KMS-11 (cell line): Measurements from ENCODE around the gene OR4F6.

Experiments
- H2AFZ ChIP-seq: fragments of 200-600 bp; sonication (generic); 2 replicates; pipeline ENCODE4 v1.6.1; 2016; ENCODE audit warnings: antibody characterized with exemption, mixed run types, low read depth
- H3K27ac ChIP-seq: fragments of 200-600 bp; sonication (generic); 2 replicates; pipeline ENCODE4 v1.6.1; 2016; ENCODE audit warnings: mild to moderate bottlenecking, mixed run types
- H3K27me3 ChIP-seq: fragments of 200-600 bp; sonication (generic); 2 replicates; pipeline ENCODE4 v1.6.1; 2017; ENCODE audit warnings: mild to moderate bottlenecking, low read depth, mixed run types, moderate library complexity; ENCODE audit not compliant: insufficient read depth
- H3K36me3 ChIP-seq: fragments of 200-600 bp; sonication (generic); 2 replicates; pipeline ENCODE4 v1.6.1; 2017; ENCODE audit warnings: mild to moderate bottlenecking, mixed run types; ENCODE audit not compliant: insufficient read depth
- H3K4me1 ChIP-seq: fragments of 200-600 bp; sonication (generic); 2 replicates; pipeline ENCODE4 v1.6.1; 2016; ENCODE audit warnings: mild to moderate bottlenecking, low read depth, mixed run types; ENCODE audit not compliant: poor library complexity, severe bottlenecking
- H3K4me2 ChIP-seq: fragments of 200-600 bp; sonication (generic); 2 replicates; pipeline ENCODE4 v1.7.0; 2016; ENCODE audit warnings: mild to moderate bottlenecking, mixed run types
- H3K4me3 ChIP-seq: fragments of 200-600 bp; sonication (generic); IDR thresholded peaks from 2 replicates; pipeline ENCODE4 v1.6.1; 2017; ENCODE audit warnings: low read depth, low read length, mixed read lengths; ENCODE audit not compliant: insufficient read depth
- H3K79me2 ChIP-seq: fragments of 200-600 bp; sonication (generic); 2 replicates; pipeline ENCODE4 v1.6.1; 2016; ENCODE audit warnings: low read depth, mixed run types; ENCODE audit not compliant: insufficient read depth
- H3K9ac ChIP-seq: fragments of 200-600 bp; sonication (generic); 2 replicates; pipeline ENCODE4 v1.6.1; 2016; ENCODE audit warnings: mild to moderate bottlenecking, mixed run types
- H4K20me1 ChIP-seq: fragments of 200-600 bp; sonication (generic); 2 replicates; pipeline ENCODE4 v1.6.1; 2016; ENCODE audit warnings: mild to moderate bottlenecking, mixed run types; ENCODE audit not compliant: insufficient read depth
- TF ChIP-seq, protein P1 (sequence below): fragments of 200-600 bp; sonication (generic); conservative IDR thresholded peaks from 2 replicates; pipeline ENCODE4 v1.6.1; 2017; ENCODE audit warnings: low read depth, mild to moderate bottlenecking, antibody characterized with exemption, low read length, moderate library complexity, mixed read lengths

The OR4F6 gene

DNA sequence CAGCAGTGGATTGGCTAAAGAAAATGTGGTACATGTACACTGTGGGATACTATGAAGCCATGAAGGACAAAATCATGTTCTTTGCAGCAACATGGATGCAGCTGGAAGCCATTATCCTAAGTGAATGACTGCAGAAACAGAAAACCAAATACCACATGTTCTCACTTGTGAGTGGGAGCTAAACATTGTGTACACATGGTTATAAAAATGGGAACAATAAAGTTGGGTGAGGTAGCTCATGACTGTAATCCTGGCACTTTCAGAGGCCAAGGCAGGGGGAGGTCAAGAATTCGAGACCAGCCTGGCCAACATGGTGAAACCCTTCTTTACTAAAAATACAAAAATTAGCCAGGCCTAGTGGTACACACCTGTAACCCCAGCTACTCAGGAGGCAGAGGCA, 3.6 kb upstream of the OR4F6 start:
- Histone ChIP-seq H2AFZ (no peak overlapping the region), H3K36me3 (no peaks in the 10 kb centered on the region), H3K4me2 (no peak overlapping the region), H3K27me3 (no peaks in the 10 kb centered on the region), H3K27ac (no peak overlapping the region), H3K4me1 (no peaks in the 10 kb centered on the region), H3K9ac (no peak overlapping the region), H4K20me1 (no peaks in the 10 kb centered on the region), H3K4me3 (no peak overlapping the region), H3K79me2 (no peaks in the 10 kb centered on the region)
- TF ChIP-seq, protein P1, sequence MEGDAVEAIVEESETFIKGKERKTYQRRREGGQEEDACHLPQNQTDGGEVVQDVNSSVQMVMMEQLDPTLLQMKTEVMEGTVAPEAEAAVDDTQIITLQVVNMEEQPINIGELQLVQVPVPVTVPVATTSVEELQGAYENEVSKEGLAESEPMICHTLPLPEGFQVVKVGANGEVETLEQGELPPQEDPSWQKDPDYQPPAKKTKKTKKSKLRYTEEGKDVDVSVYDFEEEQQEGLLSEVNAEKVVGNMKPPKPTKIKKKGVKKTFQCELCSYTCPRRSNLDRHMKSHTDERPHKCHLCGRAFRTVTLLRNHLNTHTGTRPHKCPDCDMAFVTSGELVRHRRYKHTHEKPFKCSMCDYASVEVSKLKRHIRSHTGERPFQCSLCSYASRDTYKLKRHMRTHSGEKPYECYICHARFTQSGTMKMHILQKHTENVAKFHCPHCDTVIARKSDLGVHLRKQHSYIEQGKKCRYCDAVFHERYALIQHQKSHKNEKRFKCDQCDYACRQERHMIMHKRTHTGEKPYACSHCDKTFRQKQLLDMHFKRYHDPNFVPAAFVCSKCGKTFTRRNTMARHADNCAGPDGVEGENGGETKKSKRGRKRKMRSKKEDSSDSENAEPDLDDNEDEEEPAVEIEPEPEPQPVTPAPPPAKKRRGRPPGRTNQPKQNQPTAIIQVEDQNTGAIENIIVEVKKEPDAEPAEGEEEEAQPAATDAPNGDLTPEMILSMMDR, result no peak

DNA sequence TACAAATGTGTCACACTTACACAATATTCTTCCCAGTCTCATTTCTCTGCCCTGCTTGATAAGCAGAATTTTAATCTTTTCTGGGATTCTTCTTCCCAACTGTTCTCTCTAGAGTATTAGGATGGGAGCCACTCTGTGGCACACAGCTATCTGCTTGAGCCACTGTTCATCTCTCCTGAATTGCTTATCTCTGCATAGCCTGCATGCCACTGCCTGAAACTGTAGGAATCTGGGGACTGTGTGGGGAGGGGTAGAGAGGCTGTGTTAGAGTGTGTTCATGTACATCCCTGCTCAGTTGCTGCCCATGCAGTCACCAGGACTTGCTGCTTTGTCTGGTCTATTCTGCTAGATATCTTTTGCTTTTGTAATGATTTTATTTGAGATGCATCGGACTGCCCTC, 2.3 kb upstream of the OR4F6 start:
- no peaks in the 10 kb centered on the region for H3K79me2 ChIP-seq
- H3K36me3 ChIP-seq, result no peaks in the 10 kb centered on the region
- H3K27me3 ChIP-seq, result no peaks in the 10 kb centered on the region
- no peak overlapping the region for H3K4me2 ChIP-seq
- H4K20me1 ChIP-seq, result no peaks in the 10 kb centered on the region
- no peak overlapping the region for H2AFZ ChIP-seq
- H3K4me1 ChIP-seq, result no peaks in the 10 kb centered on the region
- TF ChIP-seq, protein P1, result no peak
- no peak overlapping the region for H3K4me3 ChIP-seq
- H3K9ac ChIP-seq, result no peak overlapping the region
- H3K27ac ChIP-seq, result no peak overlapping the region

DNA sequence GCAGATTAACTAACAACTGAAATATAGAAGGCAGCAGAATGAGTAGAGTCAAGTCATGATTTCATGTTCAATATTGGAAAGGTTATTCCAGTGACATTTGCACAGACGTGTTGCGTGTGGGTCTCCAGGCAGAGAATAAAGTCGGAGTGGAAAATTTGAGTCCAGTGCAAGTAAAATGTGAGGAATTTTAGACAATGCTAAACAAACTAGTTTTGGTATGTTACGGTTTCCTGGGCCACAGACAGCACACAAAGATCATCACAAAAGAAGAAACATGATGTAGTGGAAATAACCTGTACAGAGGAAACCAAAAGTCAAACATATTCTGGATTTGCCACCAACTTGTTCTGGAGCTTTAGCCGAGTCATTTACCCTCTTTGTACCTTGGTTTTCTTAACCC, 367 bp downstream of the OR4F6 start:
- Histone ChIP-seq H3K4me3 (no peak overlapping the region), H3K79me2 (no peaks in the 10 kb centered on the region), H3K9ac (no peak overlapping the region), H3K4me1 (no peaks in the 10 kb centered on the region), H3K27me3 (no peaks in the 10 kb centered on the region), H4K20me1 (no peaks in the 10 kb centered on the region), H3K4me2 (no peak overlapping the region), H3K36me3 (no peaks in the 10 kb centered on the region), H3K27ac (no peak overlapping the region), H2AFZ (no peak overlapping the region)
- TF ChIP-seq, protein P1, result no peak

DNA sequence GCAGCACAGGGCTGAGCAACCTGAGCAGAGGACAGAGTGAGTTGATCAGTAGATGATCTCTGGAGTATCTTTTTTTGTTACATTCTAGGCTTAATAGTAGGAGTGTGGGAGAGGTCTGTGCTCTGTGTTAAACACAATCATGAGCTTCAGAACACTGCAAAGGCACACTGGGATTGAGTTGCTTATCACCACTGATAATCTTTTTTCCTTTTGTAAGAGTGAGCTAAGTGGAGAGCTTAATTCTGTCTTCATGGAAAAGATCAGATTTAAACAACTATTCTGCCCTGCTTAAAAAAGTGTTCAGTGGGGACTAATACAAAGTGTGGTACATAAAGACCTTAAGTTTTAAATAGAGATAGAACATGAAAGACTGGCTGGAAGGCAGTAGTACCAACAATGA, 1.1 kb downstream of the OR4F6 start:
- H3K27ac ChIP-seq, result no peak overlapping the region
- no peak overlapping the region for H3K4me3 ChIP-seq
- no peaks in the 10 kb centered on the region for H3K79me2 ChIP-seq
- no peak overlapping the region for H2AFZ ChIP-seq
- no peak overlapping the region for H3K4me2 ChIP-seq
- H3K4me1 ChIP-seq, result no peaks in the 10 kb centered on the region
- no peaks in the 10 kb centered on the region for H4K20me1 ChIP-seq
- H3K36me3 ChIP-seq, result no peaks in the 10 kb centered on the region
- no peak overlapping the region for H3K9ac ChIP-seq
- TF ChIP-seq, protein P1, result no peak
- no peaks in the 10 kb centered on the region for H3K27me3 ChIP-seq

DNA sequence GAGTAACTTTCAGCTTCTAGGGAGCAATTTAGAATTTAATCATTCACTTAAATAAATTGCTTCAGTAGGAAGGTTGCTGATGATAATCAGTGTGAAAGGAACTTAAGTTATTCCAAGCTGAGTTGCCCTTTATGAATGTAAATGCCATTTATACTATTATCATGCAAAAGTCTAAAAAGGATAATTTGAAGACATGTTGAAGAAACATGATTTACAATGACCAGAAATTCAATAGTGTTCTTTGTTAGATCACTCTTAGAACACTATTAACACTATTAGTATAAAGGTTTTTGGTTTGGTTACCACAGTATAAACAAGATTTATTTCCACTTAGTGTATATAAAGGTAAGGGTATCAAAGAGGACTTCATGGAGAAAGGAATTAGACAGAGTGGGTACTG, 1.6 kb downstream of the OR4F6 start:
- no peaks in the 10 kb centered on the region for H3K36me3 ChIP-seq
- H4K20me1 ChIP-seq, result no peaks in the 10 kb centered on the region
- no peaks in the 10 kb centered on the region for H3K4me1 ChIP-seq
- no peak overlapping the region for H3K9ac ChIP-seq
- H3K4me3 ChIP-seq, result no peak overlapping the region
- no peak overlapping the region for H3K4me2 ChIP-seq
- no peaks in the 10 kb centered on the region for H3K79me2 ChIP-seq
- no peak overlapping the region for H2AFZ ChIP-seq
- no peak overlapping the region for H3K27ac ChIP-seq
- H3K27me3 ChIP-seq, result no peaks in the 10 kb centered on the region
- TF ChIP-seq, protein P1, result no peak
